ENCODE results near the gene PRDM16. TPM values are rescaled to one million over a fixed set of nuclear protein-coding genes. Genes with fewer than 3 reads are reported as not detected.

PRDM16 gene
- polyA plus RNA-seq, 1 of the 3 experiments (the other 2 are of a cell fraction): not detected

- H3K79me2 ChIP-seq (ENCODE audit: insufficient read depth): no peaks in the 10 kb centered on the region
- no peaks in the 10 kb centered on the region for H4K20me1 ChIP-seq (ENCODE audit: insufficient read depth)
- ChIA-PET POLR2A (no interaction called here), CTCF (interaction anchor here (0.7 kb wide), 1 partner anchor 60 kb away, joined by 3 read pairs; no protein-coding TSS in a partner anchor)
- H3K27me3 ChIP-seq (ENCODE audit: insufficient read depth): peaks cover 24% of the 10 kb centered on the region; the same call in 1 of the 2 replicates
- H2AFZ ChIP-seq (ENCODE audit: low read depth): no peak overlapping the region
- under 1% methylated on average over 8 of the region's 13 CpGs for WGBS (ENCODE audit: low lambda C conversion rate)
- no peaks in the 10 kb centered on the region for H3K9me2 ChIP-seq
- DNase-seq: no peak
- H3K27ac ChIP-seq (ENCODE audit: low read depth in 2 of 2, low read length in 1 of 2): no peak overlapping the region
- H3K36me3 ChIP-seq (replicated peaks in 1 of 2; ENCODE audit: control insufficient read depth in 1 of 2, insufficient read depth in 2 of 2, low read length in 1 of 2): no peaks in the 10 kb centered on the region
- no peak overlapping the region for H3K4me3 ChIP-seq (ENCODE audit: low read depth in 2 of 2, low read length in 1 of 2)
- H3K9ac ChIP-seq: no peak overlapping the region
- H3F3A ChIP-seq (replicated peaks; ENCODE audit: insufficient read depth): no peaks in the 10 kb centered on the region
- peaks cover 0 to 13% of the 10 kb centered on the region in 2 experiments; a peak in 1 of 4 replicates for H3K4me1 ChIP-seq (ENCODE audit: control insufficient read depth in 1 of 2, insufficient read depth in 2 of 2, low read depth in 1 of 2, low read length in 1 of 2)
- H3K4me2 ChIP-seq: no peak overlapping the region
- TF ChIP-seq EP300 (IDR thresholded peaks at IDR 0.05; ENCODE audit: borderline replicate concordance in 1 of 2, low read depth in 1 of 2, low read length in 1 of 2) (no peak), FOSL2 (IDR thresholded peaks at IDR 0.05; ENCODE audit: borderline replicate concordance, low read depth) (no peak), REST (IDR thresholded peaks at IDR 0.05; ENCODE audit: low read depth, low read length) (no peak), PBX3 (IDR thresholded peaks at IDR 0.05) (no peak), FOXJ3 (CRISPR knock-in tag; IDR thresholded peaks at IDR 0.05) (no peak), RAD21 (IDR thresholded peaks at IDR 0.05; ENCODE audit: low read length) (no peak), CTCF (IDR thresholded peaks at IDR 0.05) (no peak), USF1 (IDR thresholded peaks at IDR 0.05; ENCODE audit: borderline replicate concordance, low read depth) (no peak), EZH2phosphoT487 (IDR thresholded peaks at IDR 0.05; ENCODE audit: borderline replicate concordance, low read depth) (no peak), NRF1 (IDR thresholded peaks at IDR 0.05; ENCODE audit: low read depth, low read length) (no peak)
- no peaks in the 10 kb centered on the region for H3K9me3 ChIP-seq
Measured at GRCh38 chr1:3141129-3141528, 72.1 kb downstream of the PRDM16 start.

Measured in SK-N-SH (cell line).